Left renal pelvis (tissue), 4 donors: ENCODE results near the gene MIER1. TPM values are rescaled to one million over a fixed set of nuclear protein-coding genes. Genes with fewer than 3 reads are reported as not detected.

Experiments used
- DNase-seq, 4 donors: peaks; one replicate each; pipeline ENCODE4 v3.0.0-alpha.2; 2013; ENCODE audit warnings: low read depth in 4 of 4, low spot score in 3 of 4
- polyA plus RNA-seq, 4 donors: library from polyadenylated mRNA; unstranded; fragments of 120-200 nt; gene quantifications; one replicate each; pipeline ENCODE4 v1.2.1, GENCODE V29; 2013; ENCODE audit not compliant: insufficient read length in 4 of 4

Gene MIER1
- polyA plus RNA-seq, 4 donors, result 34.5 to 51.1 (median 37.8) TPM

GRCh38 chr1:66996018-66996682 is 71.4 kb downstream of the MIER1 start:
- DNase-seq, result peak in 2 of 4 donors; percentile 48 to 57

GRCh38 chr1:66998972-66999371 is 74.2 kb downstream of the MIER1 start:
- no peak for DNase-seq

GRCh38 chr1:66999640-67000400 is 75.0 kb downstream of the MIER1 start:
- DNase-seq, result no peak

GRCh38 chr1:67001682-67002425 is 77.1 kb downstream of the MIER1 start:
- no peak for DNase-seq

GRCh38 chr1:67004176-67004575 is 79.4 kb downstream of the MIER1 start:
- DNase-seq, result no peak

GRCh38 chr1:67005068-67005467 is 80.3 kb downstream of the MIER1 start:
- no peak for DNase-seq

GRCh38 chr1:67009792-67010191 is 85.0 kb downstream of the MIER1 start:
- DNase-seq, result no peak

GRCh38 chr1:67013573-67013972 is 88.8 kb downstream of the MIER1 start:
- DNase-seq, result no peak

- no peak for DNase-seq
These were observed 93.8 kb downstream of the MIER1 start for GRCh38 chr1:67018574-67018973.

GRCh38 chr1:67019121-67019520 is 94.3 kb downstream of the MIER1 start:
- DNase-seq, result no peak

GRCh38 chr1:67019600-67020136 is 94.9 kb downstream of the MIER1 start:
- DNase-seq, result peak in 1 of 4 donors; percentile 12

GRCh38 chr1:67020304-67020703 is 95.5 kb downstream of the MIER1 start:
- no peak for DNase-seq

- DNase-seq, result no peak
These were observed 96.0 kb downstream of the MIER1 start for GRCh38 chr1:67020765-67021164.

GRCh38 chr1:67029472-67029871 is 104.7 kb downstream of the MIER1 start:
- no peak for DNase-seq

- DNase-seq, result no peak
These were observed 106.5 kb downstream of the MIER1 start for GRCh38 chr1:67031121-67031858.

- no peak for DNase-seq
These were observed 107.1 kb downstream of the MIER1 start for GRCh38 chr1:67031859-67032247.
